GM20431 (cell line): ENCODE measurements around the gene MB.

Experiments used
- in situ Hi-C: fragments of 300-500 bp; cut with MseI, MboI; formaldehyde crosslinking; loops from one replicate; pipeline ENCODE4 v1.15.0; 2020; ENCODE audit warnings: low sequenced_read_pairs; ENCODE audit not compliant: unreplicated experiment

MB gene

DNA sequence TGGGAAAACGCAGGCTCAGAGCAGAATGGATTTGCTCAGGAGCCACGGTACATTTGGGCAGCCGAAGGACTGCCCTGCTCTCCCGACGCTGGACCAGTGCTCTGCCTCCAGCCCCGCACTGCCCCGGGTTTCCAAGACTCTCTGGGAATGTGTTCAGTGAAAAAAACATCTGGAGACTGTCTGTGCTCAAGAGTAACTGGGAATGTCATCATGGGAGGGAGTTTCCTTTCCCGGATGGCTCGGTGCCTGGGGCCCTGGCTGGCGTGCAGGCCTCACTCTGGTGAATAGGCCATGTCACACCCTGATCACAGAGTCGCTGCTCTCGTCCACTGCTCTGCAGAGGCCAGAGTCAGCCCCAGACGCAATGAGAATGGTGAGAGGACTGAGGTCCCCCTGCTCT, 21.3 kb upstream of the MB start:
- in situ Hi-C loops = no loop called here

DNA sequence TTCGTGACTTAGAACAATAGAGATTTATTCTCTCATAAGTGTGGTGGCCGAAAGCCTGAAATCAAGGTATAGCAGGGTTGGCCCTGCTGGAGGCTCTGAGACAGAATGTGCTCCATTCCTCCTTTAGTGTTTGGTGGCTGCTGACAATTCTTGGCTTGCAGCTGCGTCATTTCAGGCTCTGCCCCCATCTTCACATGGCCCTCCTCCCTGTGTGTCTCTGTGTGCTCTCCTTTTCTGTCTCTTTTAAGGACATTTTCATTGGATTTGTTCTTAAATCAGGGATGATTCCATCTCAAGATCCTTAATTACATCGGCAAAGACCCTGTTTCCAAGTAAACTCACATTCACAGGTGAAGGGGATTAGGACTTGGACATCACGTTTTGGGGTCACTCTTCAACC, 20.9 kb upstream of the MB start:
- in situ Hi-C loops = no loop called here

DNA sequence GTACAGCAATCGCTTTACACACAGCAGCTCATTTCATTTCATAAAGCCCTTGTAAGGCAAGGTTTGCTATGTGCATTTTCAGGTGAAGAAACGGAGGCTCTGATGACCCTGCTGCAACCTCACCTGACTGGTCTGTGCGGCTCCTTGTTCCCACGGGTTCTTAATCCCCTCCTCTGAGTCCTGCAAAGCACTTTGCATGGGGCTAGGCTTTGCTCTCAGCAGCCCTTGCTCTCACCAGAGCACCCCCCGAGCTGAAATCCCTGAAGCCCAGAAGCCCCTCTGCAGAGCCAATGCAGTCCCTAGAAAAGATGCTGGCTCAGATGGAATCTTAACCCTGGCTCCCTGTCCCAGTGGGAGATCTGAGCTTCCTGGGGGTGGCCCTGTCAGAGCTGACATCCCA, 20.1 kb upstream of the MB start:
- in situ Hi-C loops = no loop called here

DNA sequence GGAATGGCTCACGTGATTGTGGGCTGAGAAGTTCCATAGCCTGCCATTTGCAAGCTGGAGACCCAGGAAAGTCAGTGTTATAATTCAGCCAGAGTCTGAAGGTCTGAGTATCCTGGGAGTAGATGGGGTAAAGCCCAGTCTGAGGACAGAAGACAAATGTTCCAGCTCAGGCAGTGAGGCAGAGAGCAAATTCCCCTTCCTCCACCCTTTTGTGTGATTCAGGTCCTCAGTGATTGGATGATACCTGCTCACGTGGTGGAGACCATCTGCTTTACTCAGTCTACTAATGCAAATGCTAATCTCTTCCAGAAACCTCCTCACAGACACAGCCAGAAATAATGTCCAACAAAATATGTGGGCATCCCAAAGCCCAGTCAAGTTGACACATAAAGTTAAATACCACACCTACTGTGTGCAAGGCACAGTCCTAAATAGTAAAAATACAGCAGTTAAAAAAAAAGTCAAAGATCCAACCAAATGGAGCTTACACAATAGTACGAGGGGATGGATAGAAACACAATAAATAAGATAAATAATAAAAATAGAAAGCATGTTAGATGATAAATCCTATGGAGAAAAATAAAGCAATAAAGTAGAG, 17.9 kb upstream of the MB start:
- in situ Hi-C loops = no loop called here

DNA sequence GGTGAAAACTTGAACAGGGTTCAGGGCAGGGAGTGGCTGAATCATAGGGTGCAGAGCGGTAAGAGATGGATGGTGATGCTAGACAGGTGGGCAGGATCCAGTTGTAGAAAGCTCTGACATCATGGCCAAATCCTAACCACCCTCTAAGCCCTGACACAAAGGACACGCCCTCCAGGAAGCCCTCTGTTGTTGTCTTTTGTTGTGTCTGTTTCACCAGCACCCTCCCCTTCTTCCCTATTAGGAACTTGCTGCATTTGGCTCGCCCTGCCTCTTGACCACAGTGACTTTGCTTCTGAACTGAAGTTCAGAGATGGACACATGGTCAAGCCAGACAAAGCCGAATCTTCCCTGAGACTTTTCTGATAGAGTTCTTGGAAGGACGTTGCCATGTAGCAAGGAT, 16.9 kb upstream of the MB start:
- in situ Hi-C loops = no loop called here

DNA sequence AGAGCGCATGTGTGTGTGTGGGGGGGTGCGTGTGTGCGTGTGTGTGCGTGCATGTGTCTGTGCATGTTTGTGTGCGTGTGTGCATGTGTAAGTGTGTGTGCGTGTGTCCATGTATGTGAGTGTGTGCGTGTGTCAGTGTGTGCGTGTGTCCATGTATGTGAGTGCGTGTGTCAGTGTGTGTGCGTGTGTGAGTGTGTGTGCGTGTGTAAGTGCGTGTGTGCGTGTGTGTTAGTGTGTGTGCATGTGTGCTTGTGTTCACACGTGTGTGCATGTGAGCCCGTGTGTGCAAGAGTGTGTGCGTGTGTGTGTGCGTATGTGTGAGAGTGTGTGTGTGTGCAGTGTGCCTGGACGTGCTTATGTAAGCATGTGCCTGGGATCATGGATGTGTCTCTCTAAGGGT, 16.4 kb upstream of the MB start:
- in situ Hi-C loops = no loop called here

DNA sequence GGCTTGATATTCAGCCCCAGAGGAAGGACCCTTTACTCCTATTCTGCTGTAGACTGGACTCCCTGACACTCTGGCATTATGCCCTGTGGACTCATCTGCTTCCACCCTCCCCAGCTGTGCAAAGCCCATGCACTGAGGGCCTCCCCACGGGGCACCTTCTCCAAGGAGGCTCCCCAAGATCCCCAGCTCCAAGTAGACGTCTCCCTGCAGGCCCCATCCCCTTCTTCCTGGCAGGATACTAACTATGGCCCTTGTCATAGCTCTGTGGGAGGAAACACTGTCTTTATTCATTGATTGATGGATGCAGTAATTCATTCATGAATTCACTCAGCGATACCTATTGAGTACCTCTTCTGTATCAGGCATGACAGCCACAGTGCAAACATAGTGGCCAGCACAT, 15.8 kb upstream of the MB start:
- in situ Hi-C loops = no loop called here

DNA sequence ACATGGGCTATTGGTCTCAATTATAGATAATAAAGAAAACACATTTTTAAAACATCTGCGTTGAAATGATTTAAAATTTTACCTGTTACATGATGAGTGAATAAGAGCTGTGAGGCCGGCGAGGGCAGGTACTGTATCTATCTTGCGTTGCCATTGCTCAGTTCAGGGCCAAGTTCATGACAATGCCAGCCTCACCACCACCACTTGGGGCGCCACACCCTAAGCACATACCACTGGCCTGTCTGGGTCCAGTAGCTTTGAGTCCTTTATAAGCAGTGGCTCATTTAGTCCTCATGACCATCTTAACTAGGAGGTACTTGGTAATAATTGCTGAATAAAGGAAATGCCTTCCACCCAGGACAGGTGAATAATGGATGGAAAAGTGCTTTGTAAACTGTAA, 14.5 kb upstream of the MB start:
- in situ Hi-C loops = no loop called here

DNA sequence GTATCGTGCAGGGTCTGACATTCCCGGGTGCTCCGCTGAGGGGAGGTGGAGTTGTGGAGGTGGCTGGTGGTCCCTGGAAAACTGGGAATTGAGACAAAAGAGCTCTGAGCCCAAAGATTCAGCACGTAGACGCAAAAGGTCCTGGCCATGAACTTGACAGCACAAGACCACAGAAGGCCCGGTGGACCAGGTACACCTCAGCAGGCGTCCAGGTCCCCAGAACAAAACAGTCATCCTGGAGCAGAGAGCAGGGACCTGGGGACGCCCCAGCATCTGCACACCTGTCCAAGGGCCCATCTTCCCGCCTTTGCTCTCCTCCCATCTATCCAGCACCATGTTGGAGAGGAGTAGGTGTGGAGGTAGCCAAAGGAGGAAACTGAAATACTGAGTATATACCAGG, 13.8 kb upstream of the MB start:
- in situ Hi-C loops = no loop called here

DNA sequence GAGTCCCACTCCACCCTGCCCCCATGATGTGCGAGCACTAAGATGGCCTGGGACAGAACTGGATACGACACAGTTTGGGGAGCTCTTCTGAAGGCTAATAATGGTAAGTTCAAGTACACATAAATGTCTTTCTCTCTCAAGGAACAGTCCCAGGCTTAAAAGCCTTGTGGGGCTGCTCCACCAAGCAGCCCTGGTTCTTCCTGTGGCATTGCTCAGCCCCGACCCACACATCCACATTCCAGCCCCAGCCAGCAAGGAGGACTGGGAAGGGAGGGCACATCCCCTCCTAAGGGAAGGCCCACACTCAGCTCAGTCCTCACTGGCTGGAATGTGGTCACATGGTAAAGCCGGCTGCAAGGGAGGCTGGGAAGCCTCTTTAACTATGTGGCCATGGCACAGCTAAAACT, 13.3 kb upstream of the MB start:
- in situ Hi-C loops = no loop called here

DNA sequence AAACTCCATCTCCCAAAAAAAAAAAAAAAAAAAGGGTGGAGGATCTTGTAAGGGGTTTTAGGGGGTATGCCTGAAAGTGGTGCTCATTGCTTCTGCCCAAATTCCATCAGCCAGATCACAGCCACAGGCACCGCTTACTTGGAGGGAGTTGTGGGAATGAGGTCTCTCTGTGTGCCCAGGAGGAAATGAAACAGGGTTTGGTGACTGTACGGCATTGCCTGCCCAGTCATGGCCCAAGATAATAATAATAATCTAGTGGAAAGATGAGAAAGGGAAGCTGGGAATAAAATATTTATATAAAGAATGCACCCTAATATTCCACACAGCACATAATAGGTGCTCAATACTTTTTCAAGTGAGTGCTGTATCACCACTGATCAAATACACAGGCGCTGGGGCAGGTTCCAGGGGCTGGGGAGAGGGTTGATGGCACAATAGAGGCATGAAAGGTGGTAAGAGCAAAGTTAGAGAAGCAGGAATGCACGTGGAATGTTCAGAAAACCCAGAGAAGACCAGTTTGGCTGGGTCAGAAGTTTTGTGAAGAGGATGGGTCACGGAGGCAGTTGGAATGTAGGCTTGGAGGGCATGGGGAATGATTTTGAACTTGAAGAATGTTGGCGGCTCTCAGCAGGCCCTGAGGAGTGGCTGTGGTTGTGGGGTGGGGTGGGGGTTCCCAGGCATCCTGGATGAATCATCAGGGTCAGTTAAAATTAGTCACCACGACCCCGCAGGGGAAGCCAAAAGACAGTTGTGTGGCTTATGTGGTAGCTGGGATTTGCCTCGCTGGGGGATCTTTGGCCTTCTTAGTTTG, 12.5 kb upstream of the MB start:
- in situ Hi-C loops = loop anchor here (10.0 kb wide), 1 partner anchor 295 kb away; no protein-coding TSS in a partner anchor

DNA sequence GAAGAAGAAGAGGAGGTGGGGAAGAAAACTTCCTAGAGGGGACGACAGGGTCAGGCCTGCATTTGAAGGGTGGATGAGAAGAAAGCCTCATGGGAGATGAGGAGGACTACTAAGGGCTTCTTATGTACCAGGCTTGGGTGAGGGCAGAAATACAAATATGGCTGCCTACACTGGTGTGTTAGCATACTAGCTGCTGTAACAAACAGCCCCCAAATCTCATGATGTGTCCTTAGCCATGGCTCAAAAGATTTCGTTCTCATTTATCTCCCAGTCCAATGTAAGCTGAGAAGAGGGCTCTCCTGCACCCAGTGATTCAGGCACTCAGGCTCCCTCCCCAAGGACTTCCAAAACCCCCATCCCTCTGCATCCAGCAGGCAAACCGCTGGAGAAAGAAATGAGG, 11.6 kb upstream of the MB start:
- in situ Hi-C loops = loop anchor here (10.0 kb wide), 1 partner anchor 296 kb away; no protein-coding TSS in a partner anchor

DNA sequence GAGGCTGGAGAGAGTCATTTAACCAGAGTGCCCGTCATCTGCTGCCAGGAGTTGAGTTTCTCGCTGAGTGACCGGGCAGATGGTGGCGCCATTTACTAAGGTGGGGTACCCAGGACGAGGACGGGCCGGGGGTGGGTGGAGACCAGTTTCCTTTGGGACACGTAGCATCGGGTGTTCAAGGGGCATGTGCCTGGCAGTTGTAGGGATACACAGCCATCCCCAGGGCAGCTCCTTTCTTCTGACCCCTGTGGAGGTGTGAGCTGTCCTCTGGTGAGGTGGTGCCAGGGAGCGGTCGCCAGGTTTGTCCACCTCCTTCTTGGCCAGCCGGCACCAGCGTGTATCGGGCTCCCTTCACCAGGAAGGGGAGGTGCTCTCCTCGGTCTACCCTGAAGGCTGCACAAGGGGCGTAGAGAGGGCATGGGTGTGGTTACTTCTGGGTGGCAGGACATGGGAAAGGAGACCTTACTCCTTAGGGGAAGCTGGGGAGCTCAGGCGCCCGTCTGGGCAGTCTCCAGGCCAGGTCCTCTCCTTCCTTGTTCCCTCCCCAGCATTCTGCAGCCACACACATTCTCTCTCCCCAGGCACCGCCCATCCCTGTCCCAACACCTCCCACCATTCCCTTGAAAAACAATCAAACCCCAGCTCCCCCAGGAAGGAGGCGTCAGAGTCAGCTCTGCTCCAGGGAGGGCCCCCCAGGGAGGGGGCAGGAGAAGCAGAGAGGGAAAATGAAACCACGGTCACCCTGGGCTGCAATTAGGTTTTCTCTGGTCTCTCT, 10.3 kb upstream of the MB start:
- in situ Hi-C loops = loop anchor here (10.0 kb wide), 1 partner anchor 297 kb away; no protein-coding TSS in a partner anchor

DNA sequence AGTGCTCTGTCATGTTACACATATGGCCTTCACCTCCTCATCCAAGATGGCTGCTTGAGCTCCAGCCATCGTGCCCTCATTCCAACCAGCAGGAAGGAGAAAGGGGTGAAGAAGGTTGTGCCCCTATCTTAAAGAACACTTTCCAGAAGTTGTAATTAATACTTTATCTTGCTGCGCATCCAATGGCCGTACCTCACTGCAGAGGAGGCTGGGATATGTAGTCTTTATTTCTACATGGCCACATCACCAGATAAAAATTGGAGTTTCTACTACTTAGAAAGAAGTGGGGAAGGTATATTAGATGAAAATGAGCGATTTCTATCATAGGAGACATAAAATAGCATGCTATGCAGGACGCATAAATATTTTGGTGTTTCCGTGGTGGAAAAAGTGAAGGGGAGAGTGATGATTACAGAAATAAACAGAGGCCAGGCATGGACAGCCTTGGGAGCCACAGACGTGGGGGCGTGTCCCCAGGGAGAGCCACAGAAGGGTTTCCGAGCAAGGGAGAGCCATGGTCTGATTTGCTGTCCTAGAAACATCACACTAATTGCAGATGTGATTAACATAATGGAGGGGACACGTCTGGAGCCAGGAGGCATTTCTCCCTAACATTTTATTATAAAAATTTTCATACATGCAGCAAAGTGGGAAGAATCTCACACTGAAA, 8.8 kb upstream of the MB start:
- in situ Hi-C loops = loop anchor here (10.0 kb wide), 1 partner anchor 299 kb away; no protein-coding TSS in a partner anchor

DNA sequence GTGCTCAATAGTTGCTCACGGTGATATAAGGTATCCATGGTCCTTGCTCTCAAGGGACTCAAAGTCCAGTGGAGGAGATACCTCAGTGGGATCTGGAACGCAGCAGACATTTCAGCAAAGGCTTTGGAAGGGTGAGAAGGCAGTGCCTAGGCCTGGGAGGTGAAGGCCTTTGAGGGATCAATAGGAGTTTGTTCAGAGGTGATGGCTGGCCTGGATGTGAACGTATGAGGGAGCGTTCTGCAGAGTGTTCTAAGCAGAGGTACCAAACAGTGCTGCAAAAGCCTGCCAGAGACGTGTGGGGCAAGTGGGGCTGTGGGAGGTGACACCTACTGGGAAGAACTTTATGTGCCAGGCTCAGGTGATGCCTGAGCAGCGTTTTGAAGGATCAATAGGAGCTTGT, 7.4 kb upstream of the MB start:
- in situ Hi-C loops = loop anchor here (10.0 to 25.0 kb wide), 2 partner anchors 300 to 513 kb away; no protein-coding TSS in a partner anchor

DNA sequence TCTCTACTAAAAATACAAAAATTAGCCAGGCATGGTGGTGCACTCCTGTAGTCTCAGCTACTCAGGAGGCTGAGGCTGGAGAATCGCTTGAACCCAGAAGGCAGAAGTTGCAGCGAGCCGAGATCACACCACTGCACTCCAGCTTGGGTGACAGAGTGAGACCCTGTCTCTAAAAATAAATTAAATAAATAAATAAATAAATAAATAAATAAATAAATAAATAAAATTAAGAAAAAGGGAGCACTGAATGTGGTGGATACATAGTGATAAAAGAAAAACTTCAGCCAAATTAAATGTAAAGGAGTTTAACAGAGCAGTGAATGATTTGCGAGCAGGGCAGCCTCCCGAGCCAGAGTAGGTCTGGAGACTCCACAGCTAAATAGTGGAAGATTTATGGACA, 6.8 kb upstream of the MB start:
- in situ Hi-C loops = loop anchor here (10.0 to 25.0 kb wide), 2 partner anchors 301 to 513 kb away; no protein-coding TSS in a partner anchor

DNA sequence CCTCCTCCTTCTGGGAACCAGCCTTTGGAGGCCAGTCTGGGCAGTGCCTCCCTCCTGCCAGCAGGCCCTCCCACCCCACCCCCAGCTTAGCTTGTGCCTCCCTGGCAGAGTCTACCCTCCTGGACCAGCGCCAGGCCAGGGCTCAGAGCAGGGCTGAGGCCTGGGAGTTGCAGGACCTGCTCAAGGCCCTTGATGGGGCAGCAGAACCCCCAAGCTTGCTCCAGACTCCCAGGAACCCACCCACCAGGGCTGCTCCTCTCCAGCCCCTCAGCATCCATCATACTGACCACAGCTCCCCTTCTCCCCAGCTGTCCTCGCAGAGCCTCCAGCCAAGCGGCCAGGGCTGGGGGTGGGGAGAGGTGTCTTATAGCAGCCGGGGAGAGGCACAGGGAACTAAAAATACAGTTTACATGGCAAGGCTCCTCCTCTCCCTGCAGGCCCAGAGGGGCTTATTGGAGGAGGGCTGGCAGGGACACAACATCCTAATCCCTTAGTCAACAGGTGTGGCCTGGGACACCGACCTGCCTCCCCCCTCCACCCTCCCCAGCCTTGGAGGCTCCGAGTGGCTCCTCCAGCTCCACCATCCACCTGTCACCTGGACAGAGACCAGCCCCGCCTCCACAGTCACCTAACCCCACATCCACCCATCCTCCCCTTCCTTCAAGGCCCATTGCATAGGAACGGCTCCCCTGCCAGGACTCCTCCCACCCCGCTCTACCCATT, 5.2 kb upstream of the MB start:
- in situ Hi-C loops = loop anchor here (10.0 to 25.0 kb wide), 2 partner anchors 302 to 515 kb away; no protein-coding TSS in a partner anchor

DNA sequence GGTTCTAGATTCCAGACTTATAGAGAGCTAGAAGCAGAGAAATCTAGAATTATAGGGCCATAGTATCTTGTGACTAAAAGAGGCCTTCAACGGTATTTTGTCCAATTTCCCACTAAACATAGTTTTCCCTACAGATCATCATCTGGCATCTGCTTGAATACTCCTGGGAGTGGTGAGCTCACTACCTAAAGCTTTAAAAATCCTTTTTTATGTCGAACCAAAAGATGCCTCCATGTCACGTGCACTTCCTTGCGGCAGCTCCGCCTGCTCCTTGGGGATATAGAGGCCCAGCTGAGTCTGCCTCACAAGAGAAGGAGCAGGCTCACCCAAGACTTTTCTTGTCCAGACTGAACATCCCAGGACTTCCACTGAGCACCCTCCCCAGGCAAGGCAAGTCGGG, 4.3 kb upstream of the MB start:
- in situ Hi-C loops = loop anchor here (10.0 to 25.0 kb wide), 2 partner anchors 303 to 516 kb away; no protein-coding TSS in a partner anchor

DNA sequence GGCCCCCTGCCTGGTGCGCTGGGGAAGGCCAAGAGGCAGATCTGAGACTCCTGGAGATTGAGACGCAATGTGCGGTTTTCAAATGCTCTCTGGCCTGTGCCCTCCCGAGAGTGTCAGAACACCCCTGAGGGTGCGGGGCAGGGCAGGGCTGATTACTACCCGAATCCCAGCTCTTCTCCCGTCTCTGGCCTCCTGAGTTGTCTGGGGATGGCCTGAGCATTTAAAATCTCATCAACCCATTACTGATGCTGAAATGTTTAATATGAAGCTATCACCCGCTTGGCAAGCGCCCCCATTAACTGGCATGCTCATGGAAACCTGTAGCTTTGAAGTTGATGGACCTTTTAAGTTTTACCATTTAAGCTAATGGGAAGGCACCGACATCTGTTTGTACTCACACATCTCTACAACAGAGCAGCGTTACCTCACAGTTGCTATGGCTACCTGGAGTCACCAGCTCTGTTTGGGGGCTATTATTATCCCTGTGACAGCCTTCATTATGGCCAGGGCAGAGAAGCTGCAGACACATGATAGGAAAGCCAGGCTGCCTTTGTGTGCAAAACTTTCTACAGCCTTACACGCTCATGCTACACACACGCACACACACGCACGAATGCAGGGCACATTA, 3.6 kb upstream of the MB start:
- in situ Hi-C loops = loop anchor here (10.0 to 25.0 kb wide), 2 partner anchors 304 to 517 kb away; no protein-coding TSS in a partner anchor
